Activated B cell treated with CpG ODN at 0.5 μM for 24 hours (primary cell): ENCODE results near the gene DAZAP1. TPM values are rescaled to one million over a fixed set of nuclear protein-coding genes. Genes with fewer than 3 reads are reported as not detected.
A peak's percentile ranks its signal among the peaks of the same experiment; 100 is the strongest.
"Not testable (repeated sequence)": the region's sequence is repeated elsewhere in the genome, so short reads cannot be mapped to it uniquely, and the experiment has no call there.

Experiments used
- ATAC-seq: fragments of 200-7000 bp; cut with Tn5 transposase; one replicate; pipeline ENCODE4 v1.10.0; 2021; ENCODE audit warnings: low read depth, mild to moderate bottlenecking, moderate library complexity
- CTCF ChIA-PET: fragments of 350-600 bp; sonication (Branson Sonifier 250); formaldehyde crosslinking; loops from one replicate; lab custom pipeline; 2021; ENCODE audit warnings: antibody characterized with exemption; lab: Charles Lee
- POLR2A ChIA-PET: fragments of 350-600 bp; sonication (Branson Sonifier 250); formaldehyde crosslinking; loops from one replicate; lab custom pipeline; 2021; ENCODE audit warnings: antibody characterized with exemption; lab: Charles Lee
- DNase-seq: peaks from one replicate; pipeline ENCODE4 v3.0.0; 2022
- H3K27ac Mint-ChIP-seq: one replicate; pipeline ENCODE4 v1.8.0; 2020; ENCODE audit warnings: mixed read lengths
- H3K27me3 Mint-ChIP-seq: one replicate; pipeline ENCODE4 v1.8.0; 2021; ENCODE audit warnings: mixed read lengths
- H3K36me3 Mint-ChIP-seq: one replicate; pipeline ENCODE4 v1.8.0; 2021; ENCODE audit warnings: low read depth, mixed read lengths
- H3K4me1 Mint-ChIP-seq: one replicate; pipeline ENCODE4 v1.8.0; 2021; ENCODE audit warnings: mixed read lengths
- H3K4me3 Mint-ChIP-seq: one replicate; pipeline ENCODE4 v1.8.0; 2020; ENCODE audit warnings: mild to moderate bottlenecking, mixed read lengths
- H3K9me3 Mint-ChIP-seq: one replicate; pipeline ENCODE4 v1.8.0; 2020; ENCODE audit warnings: mixed read lengths
- intact Hi-C: fragments of 100-400 bp; cut with micrococcal nuclease; formaldehyde crosslinking; loops from one replicate; pipeline ENCODE4 v1.15.1; 2024
- total RNA-seq: library from RNA; stranded (reverse); gene quantifications from 2 replicates; pipeline ENCODE4 v1.2.3, GENCODE V29; 2022
- TF ChIP-seq, protein P1 (sequence below): fragments of 200-600 bp; IDR thresholded peaks from one replicate; pipeline ENCODE4 v1.8.0; 2022; ENCODE audit warnings: antibody characterized with exemption, mild to moderate bottlenecking

The DAZAP1 gene
- total RNA-seq, 1 donor from 2014 or later: 195 TPM

DNA sequence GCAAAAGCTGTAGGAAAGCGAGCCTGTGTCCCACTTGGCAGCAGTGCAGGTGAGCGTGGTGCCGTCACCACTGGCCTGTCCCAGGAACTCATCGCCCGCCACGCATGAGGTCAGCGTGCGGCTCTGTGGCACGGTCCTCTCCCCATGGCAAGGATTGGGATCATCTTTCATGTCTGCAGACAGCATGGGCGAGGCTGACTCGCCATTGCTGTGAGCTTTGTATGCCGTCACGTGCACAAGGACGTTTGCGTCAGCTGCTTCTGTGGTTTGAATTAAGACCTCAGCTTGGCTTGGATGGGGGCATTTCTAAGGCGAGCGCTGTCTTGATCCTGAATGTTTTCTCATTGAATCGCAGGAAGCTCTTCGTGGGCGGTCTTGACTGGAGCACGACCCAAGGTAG, 9.8 kb downstream of the DAZAP1 start:
- DNase-seq (no peak), ATAC-seq (no peak)
- peaks cover 22% of the 10 kb centered on the region for H3K4me1 Mint-ChIP-seq
- H3K4me3 Mint-ChIP-seq: no peak overlapping the region
- peak overlapping the region; percentile 24 for H3K27ac Mint-ChIP-seq
- ChIA-PET POLR2A (interaction anchor here (0.8 kb wide), 1 partner anchor 148 kb away, joined by 3 read pairs; no protein-coding TSS in a partner anchor), CTCF (no interaction called here)
- no peaks in the 10 kb centered on the region for H3K27me3 Mint-ChIP-seq
- intact Hi-C loops: no loop called here
- TF ChIP-seq, protein P1, sequence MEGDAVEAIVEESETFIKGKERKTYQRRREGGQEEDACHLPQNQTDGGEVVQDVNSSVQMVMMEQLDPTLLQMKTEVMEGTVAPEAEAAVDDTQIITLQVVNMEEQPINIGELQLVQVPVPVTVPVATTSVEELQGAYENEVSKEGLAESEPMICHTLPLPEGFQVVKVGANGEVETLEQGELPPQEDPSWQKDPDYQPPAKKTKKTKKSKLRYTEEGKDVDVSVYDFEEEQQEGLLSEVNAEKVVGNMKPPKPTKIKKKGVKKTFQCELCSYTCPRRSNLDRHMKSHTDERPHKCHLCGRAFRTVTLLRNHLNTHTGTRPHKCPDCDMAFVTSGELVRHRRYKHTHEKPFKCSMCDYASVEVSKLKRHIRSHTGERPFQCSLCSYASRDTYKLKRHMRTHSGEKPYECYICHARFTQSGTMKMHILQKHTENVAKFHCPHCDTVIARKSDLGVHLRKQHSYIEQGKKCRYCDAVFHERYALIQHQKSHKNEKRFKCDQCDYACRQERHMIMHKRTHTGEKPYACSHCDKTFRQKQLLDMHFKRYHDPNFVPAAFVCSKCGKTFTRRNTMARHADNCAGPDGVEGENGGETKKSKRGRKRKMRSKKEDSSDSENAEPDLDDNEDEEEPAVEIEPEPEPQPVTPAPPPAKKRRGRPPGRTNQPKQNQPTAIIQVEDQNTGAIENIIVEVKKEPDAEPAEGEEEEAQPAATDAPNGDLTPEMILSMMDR: no peak
- peaks cover 59% of the 10 kb centered on the region for H3K36me3 Mint-ChIP-seq
- H3K9me3 Mint-ChIP-seq: no peaks in the 10 kb centered on the region

DNA sequence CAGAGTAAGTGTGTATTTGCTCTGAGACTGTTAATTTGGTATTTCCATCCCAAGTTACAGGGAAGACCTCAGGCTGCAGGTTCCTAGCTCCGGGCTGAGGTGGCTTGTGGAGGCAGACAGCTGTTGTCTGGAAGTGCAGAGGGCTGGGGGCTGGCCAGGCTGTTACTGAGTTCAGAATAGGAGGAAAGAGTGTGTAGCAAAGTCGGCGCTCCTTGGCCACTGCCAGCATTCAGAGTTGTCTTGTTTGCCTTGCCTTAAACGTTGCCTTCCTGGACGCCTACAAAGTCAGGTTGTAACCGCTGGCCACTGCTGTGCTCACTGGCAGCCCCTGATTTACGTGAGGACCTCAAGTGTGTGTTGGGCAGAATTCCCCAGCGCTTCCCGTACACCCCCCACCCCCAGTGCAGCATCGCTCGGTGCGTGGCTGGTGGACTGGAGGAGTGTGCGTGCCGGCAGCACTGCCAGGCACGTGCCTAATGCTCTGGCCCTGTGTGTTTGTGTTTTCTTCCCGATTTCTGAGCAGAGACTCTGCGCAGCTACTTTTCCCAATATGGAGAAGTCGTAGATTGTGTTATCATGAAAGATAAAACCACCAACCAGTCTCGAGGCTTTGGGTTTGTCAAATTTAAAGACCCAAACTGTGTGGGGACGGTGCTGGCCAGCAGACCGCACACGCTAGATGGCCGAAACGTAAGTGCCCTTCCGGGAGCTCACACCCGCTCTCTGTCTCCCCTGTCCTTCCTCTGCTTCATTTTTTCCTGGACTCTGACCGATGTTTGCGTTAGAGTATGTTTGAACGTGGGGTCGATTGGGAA, 10.5 kb downstream of the DAZAP1 start:
- CTCF ChIA-PET: no interaction called here
- H3K36me3 Mint-ChIP-seq: peaks cover 63% of the 10 kb centered on the region
- ATAC-seq: no peak
- H3K4me3 Mint-ChIP-seq: no peak overlapping the region
- TF ChIP-seq, protein P1: no peak
- peaks cover 20% of the 10 kb centered on the region for H3K4me1 Mint-ChIP-seq
- intact Hi-C loops: no loop called here
- H3K9me3 Mint-ChIP-seq: no peaks in the 10 kb centered on the region
- DNase-seq: no peak
- POLR2A ChIA-PET: interaction anchor here (1.2 kb wide), 1 partner anchor 8 kb away, joined by 3 read pairs; no protein-coding TSS in a partner anchor
- H3K27ac Mint-ChIP-seq: peak overlapping the region; percentile 24
- H3K27me3 Mint-ChIP-seq: no peaks in the 10 kb centered on the region

DNA sequence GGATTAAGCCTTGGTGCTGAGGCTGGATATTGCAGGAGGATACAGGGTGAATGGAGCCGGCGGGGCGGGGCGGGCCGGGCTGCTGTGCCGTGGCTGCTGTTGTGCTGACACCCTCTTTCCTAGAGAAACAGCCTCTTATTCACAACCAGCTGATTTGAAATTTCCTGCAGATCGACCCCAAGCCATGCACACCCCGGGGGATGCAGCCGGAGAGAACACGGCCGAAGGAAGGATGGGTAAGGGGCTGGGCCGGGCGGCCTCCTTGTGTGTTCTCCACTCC, 11.1 kb downstream of the DAZAP1 start:
- ATAC-seq (no peak), DNase-seq (no peak)
- no peak overlapping the region for H3K27ac Mint-ChIP-seq
- CTCF ChIA-PET: no interaction called here
- H3K27me3 Mint-ChIP-seq: no peaks in the 10 kb centered on the region
- POLR2A ChIA-PET: interaction anchor here (1.2 kb wide), 1 partner anchor 9 kb away, joined by 3 read pairs; no protein-coding TSS in a partner anchor
- TF ChIP-seq, protein P1: no peak
- intact Hi-C loops: no loop called here
- peaks cover 63% of the 10 kb centered on the region for H3K36me3 Mint-ChIP-seq
- H3K9me3 Mint-ChIP-seq: no peaks in the 10 kb centered on the region
- H3K4me1 Mint-ChIP-seq: peaks cover 16% of the 10 kb centered on the region
- no peak overlapping the region for H3K4me3 Mint-ChIP-seq

DNA sequence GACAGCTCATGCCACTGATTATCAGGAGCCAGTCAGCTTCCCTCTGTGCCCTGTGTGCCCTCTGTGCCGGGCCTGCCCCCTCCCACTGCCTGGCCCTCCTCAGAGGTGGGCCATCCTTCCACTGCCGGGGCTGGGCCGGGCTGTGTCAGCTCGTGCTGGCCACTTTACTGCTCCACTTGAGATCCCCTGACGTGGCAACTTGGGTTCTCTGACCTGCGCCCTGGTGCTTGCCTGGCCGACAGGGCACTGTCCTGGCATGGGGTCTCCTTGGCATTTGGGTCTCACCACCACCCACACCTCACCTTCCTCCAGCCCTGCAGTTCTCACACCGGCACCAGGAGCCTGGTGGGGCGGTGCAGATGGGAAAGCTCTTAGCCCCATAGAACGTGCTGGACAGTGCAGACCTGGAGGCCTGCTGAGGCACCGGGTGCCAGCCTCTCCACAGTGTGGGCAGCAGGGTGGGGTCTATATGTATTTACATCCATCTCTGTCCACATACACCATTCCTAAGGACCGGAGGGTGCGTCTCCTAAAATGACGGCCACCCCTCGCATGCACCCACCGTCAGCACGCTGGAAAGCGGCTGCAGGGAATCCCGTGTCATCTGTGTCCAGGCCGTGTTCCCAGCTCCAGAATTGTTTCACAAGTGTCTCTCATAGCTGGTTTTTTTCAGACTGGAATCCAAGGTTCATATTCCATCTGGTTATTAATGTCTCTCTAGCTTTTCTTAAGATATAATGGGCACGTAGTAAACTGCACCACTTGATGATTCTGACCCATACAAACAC, 11.8 kb downstream of the DAZAP1 start:
- Mint-ChIP-seq H3K27ac (no peak overlapping the region), H3K4me3 (no peak overlapping the region), H3K4me1 (peaks cover 15% of the 10 kb centered on the region), H3K27me3 (no peaks in the 10 kb centered on the region), H3K36me3 (peaks cover 67% of the 10 kb centered on the region), H3K9me3 (no peaks in the 10 kb centered on the region)
- TF ChIP-seq, protein P1: no peak
- ChIA-PET CTCF (no interaction called here), POLR2A (no interaction called here)
- DNase-seq (no peak), ATAC-seq (no peak)
- intact Hi-C loops: no loop called here

DNA sequence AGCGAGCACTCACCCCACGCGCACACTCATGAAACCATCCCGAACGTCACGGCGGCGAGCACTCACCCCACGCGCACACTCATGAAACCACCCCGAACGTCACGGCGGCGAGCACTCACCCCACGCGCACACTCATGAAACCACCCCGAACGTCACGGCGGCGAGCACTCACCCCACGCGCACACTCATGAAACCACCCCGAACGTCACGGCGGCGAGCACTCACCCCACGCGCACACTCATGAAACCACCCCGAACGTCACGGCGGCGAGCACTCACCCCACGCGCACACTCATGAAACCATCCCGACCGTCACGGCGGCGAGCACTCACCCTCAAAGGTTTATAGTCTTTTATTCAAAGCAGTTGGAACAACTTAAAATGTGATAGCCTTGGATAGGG, 12.7 kb downstream of the DAZAP1 start:
- POLR2A ChIA-PET: not testable (repeated sequence)

More for the DNA sequence above, 12.7 kb downstream of the DAZAP1 start:
- ATAC-seq, H3K9me3 Mint-ChIP-seq, H3K27me3 Mint-ChIP-seq, DNase-seq, CTCF ChIA-PET, intact Hi-C loops, H3K4me3 Mint-ChIP-seq, H3K27ac Mint-ChIP-seq: not testable (repeated sequence)
- Mint-ChIP-seq H3K4me1 (peaks cover 13% of the 10 kb centered on the region), H3K36me3 (peaks cover 72% of the 10 kb centered on the region)
